GM21619 (cell line): Measurements from ENCODE around the gene RACK1.
"Not testable (repeated sequence)": the region's sequence is repeated elsewhere in the genome, so short reads cannot be mapped to it uniquely, and the experiment has no call there.

ENCODE experiments used
- ATAC-seq: cut with Tn5 transposase; IDR thresholded peaks from one replicate; pipeline ENCODE4 v1.9.1; 2021; ENCODE audit not compliant: unreplicated experiment

The RACK1 gene

DNA sequence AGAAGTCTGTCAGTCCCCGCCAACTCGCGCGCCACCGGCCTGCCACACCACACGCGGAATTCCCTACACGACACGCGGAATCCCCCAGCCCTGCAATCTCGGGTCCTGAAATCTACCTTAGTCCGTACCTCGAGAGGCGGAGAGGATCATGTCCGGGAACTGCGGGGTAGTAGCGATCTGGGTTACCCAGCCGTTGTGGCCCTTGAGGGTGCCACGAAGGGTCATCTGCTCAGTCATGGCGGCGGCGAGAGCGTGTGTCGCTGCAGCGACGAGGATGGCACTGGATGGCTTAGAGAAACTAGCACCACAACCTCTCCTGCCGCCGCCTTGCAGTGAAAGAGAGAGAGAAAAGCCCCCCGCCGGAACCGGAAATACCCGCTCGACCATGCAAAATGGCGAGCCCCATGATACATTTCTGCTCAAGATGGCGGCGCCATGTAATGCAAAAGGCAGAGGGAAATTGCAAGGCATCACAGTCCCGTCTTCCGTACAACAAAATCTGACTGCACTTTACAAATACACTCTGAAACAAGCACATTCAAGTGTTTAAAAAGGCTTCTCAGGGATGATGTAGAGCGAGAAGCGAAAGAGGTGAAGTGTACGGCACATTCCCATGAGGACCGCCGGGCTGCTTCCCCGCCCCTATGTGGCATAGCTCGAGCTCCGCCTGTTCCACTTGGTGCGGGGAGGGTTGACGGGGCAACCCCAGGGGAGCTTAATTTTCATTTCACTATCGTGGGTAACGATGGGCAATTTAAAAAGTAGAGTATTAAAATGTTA is at the start of gene RACK1:
Gene RACK1, minus strand, starts transcription at position 343 of the 780 bp plus-strand sequence. Its CDS starts 106 bp downstream, at position 237.
- ATAC-seq = peak; percentile 59

- ATAC-seq = not testable (repeated sequence)
Observed at GRCh38 chr5:181287331-181287730, 43.6 kb upstream of the RACK1 start.

- ATAC-seq = not testable (repeated sequence)
Observed at GRCh38 chr5:181285962-181286705, 42.4 kb upstream of the RACK1 start.

- ATAC-seq = not testable (repeated sequence)
Observed at GRCh38 chr5:181283841-181284755, 40.4 kb upstream of the RACK1 start.

DNA sequence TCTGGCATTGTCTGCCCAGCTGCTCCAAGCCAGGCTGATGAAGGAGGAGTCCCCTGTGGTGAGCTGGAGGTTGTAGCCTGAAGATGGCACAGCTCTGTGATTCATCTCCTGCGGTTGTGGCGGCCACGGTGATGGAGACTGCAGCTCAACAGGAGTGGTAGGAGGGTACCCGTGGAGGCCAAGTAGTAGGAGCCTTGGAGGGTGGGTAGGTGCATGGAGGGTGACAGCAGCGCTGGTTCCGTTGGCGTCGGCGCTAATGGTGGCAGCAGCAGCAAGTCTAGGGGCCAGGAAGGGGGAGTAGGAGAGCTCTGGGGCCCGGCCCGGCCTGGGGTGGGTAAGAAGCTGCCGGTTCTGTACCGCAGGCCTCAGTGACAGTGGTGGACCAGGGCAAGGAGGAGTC is 39.6 kb upstream of the RACK1 start:
- ATAC-seq = no peak

GRCh38 chr5:181282874-181283273 is 39.2 kb upstream of the RACK1 start:
- ATAC-seq = no peak

GRCh38 chr5:181282415-181282814 is 38.7 kb upstream of the RACK1 start:
- ATAC-seq = not testable (repeated sequence)

GRCh38 chr5:181281984-181282316 is 38.2 kb upstream of the RACK1 start:
- ATAC-seq = no peak

DNA sequence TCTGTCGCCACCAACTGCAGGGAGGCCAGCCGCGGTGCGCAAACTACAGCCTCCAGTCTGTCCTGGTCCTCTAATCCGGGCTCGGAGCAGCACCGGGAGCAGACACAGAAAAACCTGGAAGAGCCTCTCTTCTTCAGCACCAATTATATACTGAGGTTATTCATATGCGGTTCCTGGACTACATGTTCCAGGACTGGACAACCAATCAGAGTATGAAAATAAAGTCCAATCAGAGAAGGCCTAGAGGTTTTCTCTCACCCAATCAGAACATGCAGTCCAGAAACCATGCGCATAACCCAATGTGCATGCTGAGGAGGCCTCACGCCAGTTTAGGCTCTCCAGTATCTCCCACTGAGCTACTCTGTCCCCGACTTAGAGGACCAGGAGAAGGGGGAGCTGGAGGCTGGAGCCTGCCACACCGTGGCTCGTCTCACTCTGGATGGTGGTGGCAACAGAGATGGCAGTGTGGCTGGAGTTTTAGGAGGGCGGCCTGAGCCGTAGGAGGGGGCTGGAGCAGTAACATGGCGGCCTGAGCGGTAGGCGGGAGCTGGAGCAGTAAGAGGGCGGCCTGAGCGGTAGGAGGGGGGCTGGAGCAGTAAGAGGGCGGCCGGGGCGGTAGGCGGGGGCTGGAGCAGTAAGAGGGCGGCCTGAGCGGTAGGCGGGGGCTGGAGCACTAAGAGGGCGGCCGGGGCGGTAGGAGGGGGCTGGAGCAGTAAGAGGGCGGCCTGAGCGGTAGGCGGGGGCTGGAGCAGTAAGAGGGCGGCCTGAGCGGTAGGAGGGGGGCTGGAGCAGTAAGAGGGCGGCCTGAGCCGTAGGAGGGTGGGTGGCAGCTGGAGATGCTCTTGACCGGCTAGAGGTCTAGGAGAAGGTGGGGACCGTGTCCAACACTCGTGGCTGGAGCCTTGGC is 37.6 kb upstream of the RACK1 start:
- ATAC-seq = no peak

GRCh38 chr5:181280251-181280762 is 36.6 kb upstream of the RACK1 start:
- ATAC-seq = no peak

DNA sequence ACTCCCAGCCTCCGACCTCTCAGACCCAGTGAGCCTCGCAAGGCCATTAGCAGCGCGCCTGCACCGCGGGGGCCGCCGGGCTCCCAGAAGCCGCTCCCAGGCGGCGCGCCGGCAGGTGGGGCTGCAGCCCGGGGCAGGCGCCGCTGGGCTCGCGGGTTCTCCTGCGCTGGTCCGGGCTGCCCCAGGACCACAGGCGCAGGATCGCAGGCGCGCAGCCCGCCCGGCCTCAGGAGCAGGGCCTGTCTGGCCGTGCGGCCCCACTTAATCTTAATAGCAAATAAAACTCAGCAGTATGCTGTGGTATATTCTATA is 29.7 kb upstream of the RACK1 start:
- ATAC-seq = not testable (repeated sequence)

- no peak for ATAC-seq
Observed at GRCh38 chr5:181271081-181271480, 27.4 kb upstream of the RACK1 start.

DNA sequence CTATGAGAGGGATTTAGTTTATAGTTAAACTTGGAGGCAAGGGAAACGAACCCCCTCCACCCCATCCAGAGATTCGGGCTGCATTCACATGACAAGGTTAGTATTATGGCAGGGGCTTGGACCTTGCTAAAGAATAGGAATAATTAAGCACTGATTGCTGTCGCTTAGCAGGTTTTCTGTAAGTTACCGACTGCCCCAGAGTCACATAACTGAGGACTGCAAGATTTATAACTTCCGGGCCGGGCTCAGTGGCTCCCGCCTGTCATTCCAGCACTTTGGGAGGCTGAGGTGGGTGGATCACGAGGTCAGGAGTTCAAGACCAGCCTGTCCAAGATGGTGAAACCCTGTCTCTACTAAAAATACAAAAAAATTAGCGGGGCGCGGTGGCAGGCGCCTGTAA is 24.2 kb upstream of the RACK1 start:
- ATAC-seq = not testable (repeated sequence)

GRCh38 chr5:181267291-181267904 is 23.7 kb upstream of the RACK1 start:
- ATAC-seq = not testable (repeated sequence)

GRCh38 chr5:181265092-181265671 is 21.5 kb upstream of the RACK1 start:
- no peak for ATAC-seq

GRCh38 chr5:181263633-181264032 is 19.9 kb upstream of the RACK1 start:
- ATAC-seq = no peak

DNA sequence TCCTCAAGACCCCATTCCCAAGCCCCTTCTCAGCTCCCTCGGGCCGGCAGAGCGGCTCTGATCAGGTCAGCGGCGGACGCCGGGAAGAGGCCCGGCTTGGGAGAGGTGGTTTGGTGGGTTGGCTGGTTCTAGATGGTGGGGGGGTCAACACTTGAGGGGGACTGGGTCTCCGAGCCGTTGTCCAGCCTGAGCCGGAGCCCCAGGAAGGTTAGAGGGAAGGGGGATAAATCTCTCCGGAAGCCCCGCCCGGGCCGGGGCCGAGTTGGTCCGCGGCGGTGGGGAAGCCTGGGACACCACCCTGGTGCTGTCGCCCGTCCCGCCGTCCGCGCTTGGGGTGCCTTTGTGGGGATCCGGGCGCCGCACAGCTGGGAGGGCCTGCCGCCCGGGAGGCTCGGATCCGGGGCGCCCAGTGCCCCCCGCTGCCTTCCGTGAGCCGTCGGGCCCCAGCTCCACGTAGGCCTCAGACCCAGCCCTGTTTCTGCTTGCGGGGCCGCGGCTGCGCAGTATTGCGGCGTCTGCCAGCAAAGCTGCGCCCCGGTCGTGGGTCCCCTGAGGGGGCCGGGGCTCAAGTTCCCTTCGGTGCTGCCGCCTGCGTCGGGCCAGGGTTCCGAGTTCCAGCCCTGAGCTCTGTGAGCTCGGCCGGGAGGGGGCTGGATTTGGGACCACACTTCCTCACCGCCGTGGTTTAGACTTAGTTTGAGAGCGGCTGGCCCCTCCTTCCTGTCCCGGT is 17.8 kb upstream of the RACK1 start:
- ATAC-seq = peak; percentile 51

DNA sequence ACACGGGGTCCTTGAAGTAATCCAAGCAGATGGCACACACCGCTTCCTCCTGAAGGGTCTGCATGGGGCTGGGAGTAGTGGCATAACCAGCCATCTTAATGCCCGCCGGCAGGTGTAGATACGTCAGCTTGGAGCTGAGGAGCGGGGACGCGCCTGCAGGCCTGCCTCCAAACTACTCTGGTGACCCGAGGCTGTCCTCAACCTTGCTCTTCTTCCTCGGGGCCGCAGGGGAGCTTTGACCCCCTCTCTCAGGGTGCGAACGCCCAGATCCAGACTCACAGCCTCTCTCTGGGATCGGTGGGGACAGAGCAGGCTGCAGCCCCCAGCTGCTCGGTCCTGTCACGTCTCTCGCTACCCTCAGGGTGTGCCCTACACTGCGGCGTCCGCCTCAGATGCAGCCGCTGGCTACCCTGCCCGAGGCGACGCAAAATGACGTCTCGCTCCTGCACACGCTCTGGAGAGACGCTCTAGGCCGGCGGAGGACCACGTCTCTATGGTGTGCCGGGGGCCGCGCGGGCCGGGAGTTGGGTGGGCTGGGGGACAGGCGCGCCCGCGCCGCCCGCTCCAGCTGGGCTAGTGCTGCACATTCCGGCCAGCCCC is 17.1 kb upstream of the RACK1 start, which contains the start of gene TRIM52:
Gene TRIM52, minus strand, starts transcription at position 424 of the 600 bp plus-strand sequence. Its CDS starts 330 bp downstream, at position 94.
- ATAC-seq = peak; percentile 79
